Esophagus squamous epithelium (tissue), 4 donors: ENCODE measurements around the gene HGD.

ENCODE experiments used
- POLR2A ChIP-seq, 4 donors: fragments of 450-650 bp; IDR thresholded peaks; one replicate each; pipeline ENCODE4 v1.6.1; 2017; ENCODE audit warnings: antibody characterized with exemption in 4 of 4, mild to moderate bottlenecking in 4 of 4, moderate library complexity in 3 of 4
- TF ChIP-seq, protein P1 (sequence below), 6 experiments: fragments of 450-650 bp in 4 of 6; fragments of 200-600 bp in 2 of 6; sonication (generic) in 2 of 6; IDR thresholded peaks; one replicate each; pipeline ENCODE4 v1.5.1; 2016 to 2019; ENCODE audit warnings: antibody characterized with exemption in 6 of 6, mild to moderate bottlenecking in 4 of 6, moderate library complexity in 4 of 6

DNA sequence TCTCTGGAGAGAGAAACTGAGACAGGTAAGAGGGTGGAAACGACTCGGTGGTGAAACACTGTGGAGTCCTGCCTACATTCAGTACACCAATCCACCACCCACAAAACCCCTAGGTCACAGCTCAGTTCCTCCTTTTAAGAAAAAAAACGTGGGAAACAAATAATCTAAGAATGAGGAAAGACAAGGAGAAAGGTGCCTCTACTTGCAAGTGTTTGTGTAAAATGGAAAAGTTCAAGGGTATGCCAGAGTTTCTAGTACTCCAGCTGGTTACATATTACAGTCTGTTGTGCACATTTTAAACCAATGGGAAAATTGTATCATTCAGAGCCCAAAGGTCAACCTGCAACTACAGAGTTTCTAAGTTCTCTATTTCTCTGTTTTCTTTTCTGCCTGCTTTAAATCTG is 32.2 kb downstream of the HGD start:
- TF ChIP-seq, protein P1, sequence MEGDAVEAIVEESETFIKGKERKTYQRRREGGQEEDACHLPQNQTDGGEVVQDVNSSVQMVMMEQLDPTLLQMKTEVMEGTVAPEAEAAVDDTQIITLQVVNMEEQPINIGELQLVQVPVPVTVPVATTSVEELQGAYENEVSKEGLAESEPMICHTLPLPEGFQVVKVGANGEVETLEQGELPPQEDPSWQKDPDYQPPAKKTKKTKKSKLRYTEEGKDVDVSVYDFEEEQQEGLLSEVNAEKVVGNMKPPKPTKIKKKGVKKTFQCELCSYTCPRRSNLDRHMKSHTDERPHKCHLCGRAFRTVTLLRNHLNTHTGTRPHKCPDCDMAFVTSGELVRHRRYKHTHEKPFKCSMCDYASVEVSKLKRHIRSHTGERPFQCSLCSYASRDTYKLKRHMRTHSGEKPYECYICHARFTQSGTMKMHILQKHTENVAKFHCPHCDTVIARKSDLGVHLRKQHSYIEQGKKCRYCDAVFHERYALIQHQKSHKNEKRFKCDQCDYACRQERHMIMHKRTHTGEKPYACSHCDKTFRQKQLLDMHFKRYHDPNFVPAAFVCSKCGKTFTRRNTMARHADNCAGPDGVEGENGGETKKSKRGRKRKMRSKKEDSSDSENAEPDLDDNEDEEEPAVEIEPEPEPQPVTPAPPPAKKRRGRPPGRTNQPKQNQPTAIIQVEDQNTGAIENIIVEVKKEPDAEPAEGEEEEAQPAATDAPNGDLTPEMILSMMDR (IDR thresholded peaks at IDR 0.05), result no peak
- no peak for TF ChIP-seq POLR2A (IDR thresholded peaks at IDR 0.05)
